GM12878 (cell line): ENCODE results near the gene MUC20. TPM values are rescaled to one million over a fixed set of nuclear protein-coding genes. Genes with fewer than 3 reads are reported as not detected.

Source experiments
- ATAC-seq: fragments of 200-7000 bp; cut with Tn5 transposase; 3 replicates; pipeline ENCODE4 v1.9.1; 2020; ENCODE audit warnings: mild to moderate bottlenecking, moderate library complexity
- BruUV-seq: library from RNA; stranded (reverse); fragments of 400-500 nt; replicated peaks from 2 replicates; lab custom pipeline; 2021; lab: Mats Ljungman, UMichigan
- CTCF ChIA-PET: fragments of 300-600 bp; sonication (Branson Sonifier 250); formaldehyde crosslinking; extraction: SDS; loops from one replicate; lab custom pipeline; 2021; ENCODE audit warnings: inconsistent platforms; lab: Yijun Ruan, JAX
- POLR2A ChIA-PET: fragments of 350-600 bp; formaldehyde crosslinking; extraction: SDS; loops from one replicate; lab custom pipeline; 2021; ENCODE audit warnings: inconsistent platforms; lab: Charles Lee
- RAD21 ChIA-PET: fragments of 300-600 bp; sonication (Branson Sonifier 250); formaldehyde crosslinking; loops from one replicate; lab custom pipeline; 2023; ENCODE audit warnings: antibody characterized with exemption; ENCODE audit not compliant: unreplicated experiment; lab: Charles Lee
- SMC1A ChIA-PET: fragments of 300-600 bp; sonication (Branson Sonifier 250); formaldehyde crosslinking; loops from one replicate; lab custom pipeline; 2023; ENCODE audit not compliant: unreplicated experiment, uncharacterized antibody; lab: Charles Lee
- DNase-seq: peaks from one replicate; pipeline ENCODE4 v3.0.0-alpha.2; 2011; ENCODE audit warnings: low read depth, low spot score
- FAIRE-seq: peaks from 3 replicates; lab custom pipeline; 2011; peaks lifted over from hg19 to GRCh38; lab: Jason Lieb, UNC
- H2AFZ ChIP-seq: 2 replicates; pipeline ENCODE4 v1.6.0; 2011; ENCODE audit warnings: low read depth, low read length, control low read depth; ENCODE audit not compliant: control insufficient read depth
- H3K27ac ChIP-seq: 2 replicates; pipeline ENCODE4 v1.5.1; 2011; ENCODE audit warnings: control low read depth; ENCODE audit not compliant: control insufficient read depth, insufficient read depth
- H3K27me3 ChIP-seq, 2 experiments: replicated peaks in 1 of 2; 2 replicates each; pipeline versions ENCODE4 v1.6.0 to v1.6.1; 2011; ENCODE audit warnings: low read length in 1 of 2; ENCODE audit not compliant: control insufficient read depth in 2 of 2, insufficient read depth in 2 of 2
- H3K36me3 ChIP-seq, 2 experiments: 2 replicates each; pipeline ENCODE4 v1.5.1; 2011; ENCODE audit warnings: low read length in 1 of 2; ENCODE audit not compliant: control insufficient read depth in 2 of 2, insufficient read depth in 2 of 2
- H3K4me1 ChIP-seq: 2 replicates; pipeline ENCODE4 v1.6.1; 2011; ENCODE audit warnings: mild to moderate bottlenecking, low read length, moderate library complexity, mixed read lengths; ENCODE audit not compliant: control insufficient read depth, insufficient read depth
- H3K4me2 ChIP-seq: 2 replicates; pipeline ENCODE4 v1.6.0; 2011; ENCODE audit warnings: control low read depth; ENCODE audit not compliant: control insufficient read depth, insufficient read depth
- H3K4me3 ChIP-seq: fragments of 200-600 bp; sonication (generic); 2 replicates; pipeline ENCODE4 v1.5.1; 2016
- H3K79me2 ChIP-seq: 2 replicates; pipeline ENCODE4 v1.6.0; 2011; ENCODE audit warnings: low read length; ENCODE audit not compliant: control insufficient read depth, insufficient read depth
- H3K9ac ChIP-seq: 2 replicates; pipeline ENCODE4 v1.8.0; 2011; ENCODE audit warnings: low read length, control low read depth, mixed read lengths; ENCODE audit not compliant: control insufficient read depth, insufficient read depth
- H3K9me3 ChIP-seq: replicated peaks from 3 replicates; pipeline ENCODE4 v1.5.1; 2011; ENCODE audit warnings: mild to moderate bottlenecking, low read length; ENCODE audit not compliant: control insufficient read depth, insufficient read depth
- H4K20me1 ChIP-seq: 2 replicates; pipeline ENCODE4 v1.6.0; 2011; ENCODE audit not compliant: control insufficient read depth, insufficient read depth
- CHD1 ChIP-seq: IDR thresholded peaks from 2 replicates; pipeline ENCODE4 v1.6.1; 2012; ENCODE audit warnings: low read depth, low read length, improper control_type of control experiment
- NR2F1 ChIP-seq: fragments of 450-650 bp; conservative IDR thresholded peaks from 2 replicates; pipeline ENCODE4 v1.6.1; 2017; ENCODE audit warnings: mild to moderate bottlenecking
- POU2F2 ChIP-seq: IDR thresholded peaks from 3 replicates; pipeline ENCODE4 v1.6.1; 2011; ENCODE audit warnings: low read depth, mild to moderate bottlenecking, low read length, borderline replicate concordance
- RAD21 ChIP-seq: IDR thresholded peaks from 2 replicates; pipeline ENCODE4 v1.6.1; 2011; ENCODE audit warnings: mild to moderate bottlenecking, low read depth, low read length, moderate library complexity; ENCODE audit not compliant: insufficient read depth
- RELA ChIP-seq: fragments of 450-650 bp; IDR thresholded peaks from 2 replicates; pipeline ENCODE4 v1.8.0; 2014; ENCODE audit warnings: borderline replicate concordance; ENCODE audit not compliant: partially characterized antibody
- SMAD1 ChIP-seq: fragments of 450-650 bp; IDR thresholded peaks from 2 replicates; pipeline ENCODE4 v1.6.1; 2018; ENCODE audit warnings: mild to moderate bottlenecking, low read depth; ENCODE audit not compliant: partially characterized antibody
- TAF1 ChIP-seq: IDR thresholded peaks from 2 replicates; pipeline ENCODE4 v1.6.1; 2011; ENCODE audit warnings: mild to moderate bottlenecking, low read depth, low read length, borderline replicate concordance
- WGBS: methylation state at CpG from one replicate; pipeline ENCODE4 v1.1.6; 2016; ENCODE audit warnings: low lambda C conversion rate; ENCODE audit not compliant: insufficient replicate concordance, insufficient coverage; ENCODE audit errors: missing lambda C conversion rate; 5-methylcytosine and 5-hydroxymethylcytosine counted together
- in situ Hi-C: fragments of 300-500 bp; cut with MboI; formaldehyde crosslinking; loops from 9 replicates; pipeline ENCODE4 v1.14.3; 2018; ENCODE audit warnings: mixed read lengths
- intact Hi-C: fragments of 100-400 bp; cut with micrococcal nuclease; formaldehyde crosslinking; loops from one replicate; pipeline ENCODE4 v1.14.2; 2022; ENCODE audit not compliant: unreplicated experiment
- polyA plus RNA-seq, 11 experiments: library from polyadenylated mRNA; depleted of rRNA in 4 of 11; unstranded in 6 of 11; stranded (reverse) in 5 of 11; fragments of >200 nt; fragmentation: Nextera tagmentation in 4 of 11; fragmentation: Illumina TruSeq in 1 of 11; extraction: Ambion mirVana in 4 of 11; extraction: Trizol in 1 of 11; gene quantifications; 1 replicate in 1 of 11; 2 replicates in 10 of 11; pipeline versions ENCODE4 v1.2.1 to v1.2.3, GENCODE V29; 2011 to 2016; ENCODE audit warnings: inconsistent platforms in 2 of 11, missing spikeins in 2 of 11, low read depth in 1 of 11
- total RNA-seq, 4 experiments: library from RNA; depleted of rRNA in 3 of 4; stranded (reverse); fragments of >200 nt in 3 of 4; fragmentation: Illumina TruSeq in 1 of 4; extraction: Trizol in 1 of 4; gene quantifications; 2 replicates each; pipeline versions ENCODE4 v1.2.1 to v1.2.3, GENCODE V29; 2013 to 2021
- TF ChIP-seq, protein P1 (sequence below): IDR thresholded peaks from 2 replicates; pipeline ENCODE4 v1.6.1; 2011; ENCODE audit warnings: borderline replicate concordance, low read depth, mild to moderate bottlenecking, moderate library complexity, low read length; ENCODE audit not compliant: insufficient read depth, poor library complexity, severe bottlenecking
- TF ChIP-seq, protein P2 (sequence below): fragments of 450-650 bp; IDR thresholded peaks from 2 replicates; pipeline ENCODE4 v1.6.1; 2017; ENCODE audit warnings: mild to moderate bottlenecking, low read depth, inconsistent platforms; ENCODE audit not compliant: poor library complexity, severe bottlenecking
- TF ChIP-seq, protein P3 (sequence below): IDR thresholded peaks from 2 replicates; pipeline ENCODE4 v1.6.1; 2012; ENCODE audit warnings: mild to moderate bottlenecking, low read depth, low read length
- TF ChIP-seq, protein P4 (sequence below): IDR thresholded peaks from 2 replicates; pipeline ENCODE4 v1.6.1; 2011; ENCODE audit warnings: mild to moderate bottlenecking, low read depth, low read length, moderate library complexity; ENCODE audit not compliant: insufficient replicate concordance
- TF ChIP-seq, protein P5 (sequence below): fragments of 450-650 bp; formaldehyde crosslinking; IDR thresholded peaks from 2 replicates; pipeline ENCODE4 v1.4.0; 2020; ENCODE audit warnings: mild to moderate bottlenecking, moderate library complexity

Gene MUC20
- total and polyA plus RNA-seq, 10 of the 15 experiments (the other 5 are each of a cell fraction or from before 2014, with no cell fraction given): 0.04 to 0.46 (median 0.17) TPM; not detected in 3

DNA sequence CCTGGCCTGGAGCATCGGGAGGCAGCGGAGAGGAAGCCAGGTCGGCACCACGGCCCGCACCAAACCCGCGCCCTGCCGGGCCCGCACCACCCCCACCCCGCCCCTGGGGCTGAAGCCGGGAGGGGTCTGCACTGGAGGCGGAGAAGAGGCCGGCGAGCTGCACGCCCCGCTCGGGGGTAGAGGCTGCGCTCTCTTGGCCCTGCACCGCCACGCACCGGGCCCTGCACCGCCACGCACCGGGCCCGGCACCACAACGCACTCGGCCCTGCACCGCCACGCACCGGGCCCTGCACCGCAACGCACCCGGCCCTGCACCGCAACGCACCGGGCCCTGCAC, 41.4 kb downstream of the MUC20 start:
- H3K27ac ChIP-seq: no peak overlapping the region
- intact Hi-C loops (no loop called here), in situ Hi-C loops (no loop called here)
- H3K4me1 ChIP-seq: no peaks in the 10 kb centered on the region
- no peaks in the 10 kb centered on the region for H3K9me3 ChIP-seq
- 68% methylated on average over 20 of the region's 36 CpGs for WGBS
- no peak for FAIRE-seq
- no peak overlapping the region for H2AFZ ChIP-seq
- RAD21 ChIA-PET: no interaction called here
- H3K4me2 ChIP-seq: no peak overlapping the region
- SMC1A ChIA-PET: no interaction called here
- no peaks in the 10 kb centered on the region for H3K79me2 ChIP-seq
- no peaks in the 10 kb centered on the region for H3K36me3 ChIP-seq
- CTCF ChIA-PET: no interaction called here
- H4K20me1 ChIP-seq: no peaks in the 10 kb centered on the region
- no TSS peak for BruUV-seq
- POLR2A ChIA-PET: no interaction called here
- ATAC-seq: no peak
- no peak for DNase-seq
- no peak overlapping the region for H3K4me3 ChIP-seq
- no peaks in the 10 kb centered on the region; a peak in 2 of 4 replicates for H3K27me3 ChIP-seq
- no peak overlapping the region for H3K9ac ChIP-seq
- TF ChIP-seq RELA: no peak
- TF ChIP-seq RAD21: no peak
- no peak for TF ChIP-seq NR2F1
- TF ChIP-seq SMAD1: no peak
- TF ChIP-seq CHD1: no peak
- TF ChIP-seq TAF1: no peak
- TF ChIP-seq, protein P1, sequence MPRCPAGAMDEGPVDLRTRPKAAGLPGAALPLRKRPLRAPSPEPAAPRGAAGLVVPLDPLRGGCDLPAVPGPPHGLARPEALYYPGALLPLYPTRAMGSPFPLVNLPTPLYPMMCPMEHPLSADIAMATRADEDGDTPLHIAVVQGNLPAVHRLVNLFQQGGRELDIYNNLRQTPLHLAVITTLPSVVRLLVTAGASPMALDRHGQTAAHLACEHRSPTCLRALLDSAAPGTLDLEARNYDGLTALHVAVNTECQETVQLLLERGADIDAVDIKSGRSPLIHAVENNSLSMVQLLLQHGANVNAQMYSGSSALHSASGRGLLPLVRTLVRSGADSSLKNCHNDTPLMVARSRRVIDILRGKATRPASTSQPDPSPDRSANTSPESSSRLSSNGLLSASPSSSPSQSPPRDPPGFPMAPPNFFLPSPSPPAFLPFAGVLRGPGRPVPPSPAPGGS: no peak
- TF ChIP-seq, protein P2, sequence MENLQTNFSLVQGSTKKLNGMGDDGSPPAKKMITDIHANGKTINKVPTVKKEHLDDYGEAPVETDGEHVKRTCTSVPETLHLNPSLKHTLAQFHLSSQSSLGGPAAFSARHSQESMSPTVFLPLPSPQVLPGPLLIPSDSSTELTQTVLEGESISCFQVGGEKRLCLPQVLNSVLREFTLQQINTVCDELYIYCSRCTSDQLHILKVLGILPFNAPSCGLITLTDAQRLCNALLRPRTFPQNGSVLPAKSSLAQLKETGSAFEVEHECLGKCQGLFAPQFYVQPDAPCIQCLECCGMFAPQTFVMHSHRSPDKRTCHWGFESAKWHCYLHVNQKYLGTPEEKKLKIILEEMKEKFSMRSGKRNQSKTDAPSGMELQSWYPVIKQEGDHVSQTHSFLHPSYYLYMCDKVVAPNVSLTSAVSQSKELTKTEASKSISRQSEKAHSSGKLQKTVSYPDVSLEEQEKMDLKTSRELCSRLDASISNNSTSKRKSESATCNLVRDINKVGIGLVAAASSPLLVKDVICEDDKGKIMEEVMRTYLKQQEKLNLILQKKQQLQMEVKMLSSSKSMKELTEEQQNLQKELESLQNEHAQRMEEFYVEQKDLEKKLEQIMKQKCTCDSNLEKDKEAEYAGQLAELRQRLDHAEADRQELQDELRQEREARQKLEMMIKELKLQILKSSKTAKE: no peak
- TF ChIP-seq POU2F2: no peak
- TF ChIP-seq, protein P3, sequence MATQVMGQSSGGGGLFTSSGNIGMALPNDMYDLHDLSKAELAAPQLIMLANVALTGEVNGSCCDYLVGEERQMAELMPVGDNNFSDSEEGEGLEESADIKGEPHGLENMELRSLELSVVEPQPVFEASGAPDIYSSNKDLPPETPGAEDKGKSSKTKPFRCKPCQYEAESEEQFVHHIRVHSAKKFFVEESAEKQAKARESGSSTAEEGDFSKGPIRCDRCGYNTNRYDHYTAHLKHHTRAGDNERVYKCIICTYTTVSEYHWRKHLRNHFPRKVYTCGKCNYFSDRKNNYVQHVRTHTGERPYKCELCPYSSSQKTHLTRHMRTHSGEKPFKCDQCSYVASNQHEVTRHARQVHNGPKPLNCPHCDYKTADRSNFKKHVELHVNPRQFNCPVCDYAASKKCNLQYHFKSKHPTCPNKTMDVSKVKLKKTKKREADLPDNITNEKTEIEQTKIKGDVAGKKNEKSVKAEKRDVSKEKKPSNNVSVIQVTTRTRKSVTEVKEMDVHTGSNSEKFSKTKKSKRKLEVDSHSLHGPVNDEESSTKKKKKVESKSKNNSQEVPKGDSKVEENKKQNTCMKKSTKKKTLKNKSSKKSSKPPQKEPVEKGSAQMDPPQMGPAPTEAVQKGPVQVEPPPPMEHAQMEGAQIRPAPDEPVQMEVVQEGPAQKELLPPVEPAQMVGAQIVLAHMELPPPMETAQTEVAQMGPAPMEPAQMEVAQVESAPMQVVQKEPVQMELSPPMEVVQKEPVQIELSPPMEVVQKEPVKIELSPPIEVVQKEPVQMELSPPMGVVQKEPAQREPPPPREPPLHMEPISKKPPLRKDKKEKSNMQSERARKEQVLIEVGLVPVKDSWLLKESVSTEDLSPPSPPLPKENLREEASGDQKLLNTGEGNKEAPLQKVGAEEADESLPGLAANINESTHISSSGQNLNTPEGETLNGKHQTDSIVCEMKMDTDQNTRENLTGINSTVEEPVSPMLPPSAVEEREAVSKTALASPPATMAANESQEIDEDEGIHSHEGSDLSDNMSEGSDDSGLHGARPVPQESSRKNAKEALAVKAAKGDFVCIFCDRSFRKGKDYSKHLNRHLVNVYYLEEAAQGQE: no peak
- TF ChIP-seq, protein P4, sequence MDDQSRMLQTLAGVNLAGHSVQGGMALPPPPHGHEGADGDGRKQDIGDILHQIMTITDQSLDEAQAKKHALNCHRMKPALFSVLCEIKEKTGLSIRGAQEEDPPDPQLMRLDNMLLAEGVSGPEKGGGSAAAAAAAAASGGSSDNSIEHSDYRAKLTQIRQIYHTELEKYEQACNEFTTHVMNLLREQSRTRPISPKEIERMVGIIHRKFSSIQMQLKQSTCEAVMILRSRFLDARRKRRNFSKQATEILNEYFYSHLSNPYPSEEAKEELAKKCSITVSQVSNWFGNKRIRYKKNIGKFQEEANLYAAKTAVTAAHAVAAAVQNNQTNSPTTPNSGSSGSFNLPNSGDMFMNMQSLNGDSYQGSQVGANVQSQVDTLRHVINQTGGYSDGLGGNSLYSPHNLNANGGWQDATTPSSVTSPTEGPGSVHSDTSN: no peak
- TF ChIP-seq, protein P5, sequence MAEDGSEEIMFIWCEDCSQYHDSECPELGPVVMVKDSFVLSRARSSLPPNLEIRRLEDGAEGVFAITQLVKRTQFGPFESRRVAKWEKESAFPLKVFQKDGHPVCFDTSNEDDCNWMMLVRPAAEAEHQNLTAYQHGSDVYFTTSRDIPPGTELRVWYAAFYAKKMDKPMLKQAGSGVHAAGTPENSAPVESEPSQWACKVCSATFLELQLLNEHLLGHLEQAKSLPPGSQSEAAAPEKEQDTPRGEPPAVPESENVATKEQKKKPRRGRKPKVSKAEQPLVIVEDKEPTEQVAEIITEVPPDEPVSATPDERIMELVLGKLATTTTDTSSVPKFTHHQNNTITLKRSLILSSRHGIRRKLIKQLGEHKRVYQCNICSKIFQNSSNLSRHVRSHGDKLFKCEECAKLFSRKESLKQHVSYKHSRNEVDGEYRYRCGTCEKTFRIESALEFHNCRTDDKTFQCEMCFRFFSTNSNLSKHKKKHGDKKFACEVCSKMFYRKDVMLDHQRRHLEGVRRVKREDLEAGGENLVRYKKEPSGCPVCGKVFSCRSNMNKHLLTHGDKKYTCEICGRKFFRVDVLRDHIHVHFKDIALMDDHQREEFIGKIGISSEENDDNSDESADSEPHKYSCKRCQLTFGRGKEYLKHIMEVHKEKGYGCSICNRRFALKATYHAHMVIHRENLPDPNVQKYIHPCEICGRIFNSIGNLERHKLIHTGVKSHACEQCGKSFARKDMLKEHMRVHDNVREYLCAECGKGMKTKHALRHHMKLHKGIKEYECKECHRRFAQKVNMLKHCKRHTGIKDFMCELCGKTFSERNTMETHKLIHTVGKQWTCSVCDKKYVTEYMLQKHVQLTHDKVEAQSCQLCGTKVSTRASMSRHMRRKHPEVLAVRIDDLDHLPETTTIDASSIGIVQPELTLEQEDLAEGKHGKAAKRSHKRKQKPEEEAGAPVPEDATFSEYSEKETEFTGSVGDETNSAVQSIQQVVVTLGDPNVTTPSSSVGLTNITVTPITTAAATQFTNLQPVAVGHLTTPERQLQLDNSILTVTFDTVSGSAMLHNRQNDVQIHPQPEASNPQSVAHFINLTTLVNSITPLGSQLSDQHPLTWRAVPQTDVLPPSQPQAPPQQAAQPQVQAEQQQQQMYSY (CRISPR knock-in tag): no peak
